Liver (tissue), 9 donors: ENCODE measurements around the gene DOCK1. TPM values are rescaled to one million over a fixed set of nuclear protein-coding genes. Genes with fewer than 3 reads are reported as not detected.

Experiments used
- DNase-seq: peaks from one replicate; pipeline ENCODE4 v3.0.0-alpha.2; 2017; ENCODE audit warnings: low spot score
- H3K27ac ChIP-seq, 2 donors: one replicate each; pipeline ENCODE4 v1.7.0; 2013; ENCODE audit warnings: inconsistent platforms in 2 of 2, low read length in 2 of 2, control low read depth in 1 of 2, low read depth in 1 of 2, mild to moderate bottlenecking in 1 of 2
- H3K27me3 ChIP-seq, 4 donors: one replicate each; pipeline versions ENCODE4 v1.6.1 to v1.7.0; 2013; ENCODE audit warnings: low read length in 3 of 4, inconsistent platforms in 1 of 4, mild to moderate bottlenecking in 1 of 4, moderate library complexity in 1 of 4; ENCODE audit not compliant: control insufficient read depth in 4 of 4, insufficient read depth in 4 of 4
- H3K36me3 ChIP-seq, 4 donors: one replicate each; pipeline versions ENCODE4 v1.6.1 to v1.7.0; 2013; ENCODE audit warnings: low read length in 3 of 4, mild to moderate bottlenecking in 3 of 4, low read depth in 1 of 4, moderate library complexity in 1 of 4; ENCODE audit not compliant: control insufficient read depth in 4 of 4, insufficient read depth in 3 of 4
- H3K4me1 ChIP-seq, 4 donors: one replicate each; pipeline versions ENCODE4 v1.6.1 to v1.7.0; 2013; ENCODE audit warnings: low read length in 3 of 4, mild to moderate bottlenecking in 3 of 4, moderate library complexity in 1 of 4; ENCODE audit not compliant: control insufficient read depth in 4 of 4, insufficient read depth in 4 of 4
- H3K4me3 ChIP-seq, 3 donors: one replicate each; pipeline versions ENCODE4 v1.6.1 to v1.7.0; 2013; ENCODE audit warnings: low read length in 3 of 3, control low read depth in 1 of 3, low read depth in 1 of 3, mild to moderate bottlenecking in 1 of 3
- H3K9ac ChIP-seq, 2 donors: one replicate each; pipeline ENCODE4 v1.7.0; 2013; ENCODE audit warnings: low read length in 2 of 2, mild to moderate bottlenecking in 2 of 2, moderate library complexity in 2 of 2, control low read depth in 1 of 2, low read depth in 1 of 2
- H3K9me3 ChIP-seq, 4 donors: one replicate each; pipeline versions ENCODE4 v1.6.1 to v1.7.0; 2013; ENCODE audit warnings: low read length in 3 of 4; ENCODE audit not compliant: control insufficient read depth in 4 of 4
- ATF3 ChIP-seq: IDR thresholded peaks from 2 replicates; pipeline ENCODE4 v1.6.1; 2016; ENCODE audit warnings: antibody characterized with exemption
- CTCF ChIP-seq: fragments of 150-350 bp; IDR thresholded peaks from 2 replicates; pipeline ENCODE4 v1.5.1; 2017; ENCODE audit warnings: improper control_type of control experiment, low read depth, low read length; ENCODE audit not compliant: missing input control
- EGR1 ChIP-seq, 2 donors: IDR thresholded peaks; 2 replicates each; pipeline ENCODE4 v1.6.1; 2016 to 2018; ENCODE audit warnings: antibody characterized with exemption in 2 of 2, low read depth in 2 of 2
- FOXA1 ChIP-seq: IDR thresholded peaks from 2 replicates; pipeline ENCODE4 v1.6.1; 2016; ENCODE audit warnings: antibody characterized with exemption
- FOXA2 ChIP-seq: IDR thresholded peaks from 2 replicates; pipeline ENCODE4 v1.6.1; 2016; ENCODE audit warnings: antibody characterized with exemption
- GABPA ChIP-seq, 2 donors: IDR thresholded peaks in 1 of 2; conservative IDR thresholded peaks in 1 of 2; 2 replicates each; pipeline ENCODE4 v1.6.1; 2016; ENCODE audit warnings: antibody characterized with exemption in 2 of 2, mild to moderate bottlenecking in 1 of 2, moderate library complexity in 1 of 2
- HNF4A ChIP-seq, 2 donors: conservative IDR thresholded peaks; 2 replicates each; pipeline ENCODE4 v1.6.1; 2016; ENCODE audit warnings: antibody characterized with exemption in 2 of 2, mild to moderate bottlenecking in 2 of 2
- HNF4G ChIP-seq: IDR thresholded peaks from 2 replicates; pipeline ENCODE4 v1.6.1; 2016; ENCODE audit warnings: antibody characterized with exemption
- JUND ChIP-seq, 2 donors: IDR thresholded peaks; 2 replicates each; pipeline ENCODE4 v1.6.1; 2016; ENCODE audit warnings: antibody characterized with exemption in 2 of 2
- NR2F2 ChIP-seq: IDR thresholded peaks from 2 replicates; pipeline ENCODE4 v1.6.1; 2016; ENCODE audit warnings: antibody characterized with exemption
- RAD21 ChIP-seq, 2 donors: IDR thresholded peaks; 2 replicates each; pipeline ENCODE4 v1.6.1; 2016; ENCODE audit warnings: antibody characterized with exemption in 2 of 2, mild to moderate bottlenecking in 2 of 2
- RXRA ChIP-seq, 2 donors: IDR thresholded peaks; 2 replicates each; pipeline ENCODE4 v1.6.1; 2017 to 2018; ENCODE audit warnings: antibody characterized with exemption in 2 of 2, mild to moderate bottlenecking in 1 of 2
- SP1 ChIP-seq: IDR thresholded peaks from 2 replicates; pipeline ENCODE4 v1.6.1; 2018; ENCODE audit warnings: antibody characterized with exemption, mild to moderate bottlenecking
- TAF1 ChIP-seq: conservative IDR thresholded peaks from 2 replicates; pipeline ENCODE4 v1.6.1; 2016; ENCODE audit warnings: antibody characterized with exemption, mild to moderate bottlenecking
- YY1 ChIP-seq: IDR thresholded peaks from 2 replicates; pipeline ENCODE4 v1.6.1; 2016; ENCODE audit warnings: antibody characterized with exemption, mild to moderate bottlenecking
- ZBTB33 ChIP-seq: IDR thresholded peaks from 2 replicates; pipeline ENCODE4 v1.6.1; 2016; ENCODE audit warnings: antibody characterized with exemption
- WGBS: extraction: QIAGEN DNeasy Blood & Tissue Kit; methylation state at CpG from one replicate; pipeline ENCODE4 v1.1.7; 2013; 5-methylcytosine and 5-hydroxymethylcytosine counted together
- polyA plus RNA-seq, 2 donors: library from polyadenylated mRNA; stranded (reverse) in 1 of 2; unstranded in 1 of 2; fragments of 200-250 nt in 1 of 2; fragments of >200 nt in 1 of 2; fragmentation: Nextera tagmentation in 1 of 2; extraction: Ambion mirVana in 1 of 2; gene quantifications; one replicate each; pipeline versions ENCODE4 v1.2.1 to v1.2.3, GENCODE V29; 2013 to 2015
- total RNA-seq, 2 donors: library from RNA; depleted of rRNA; stranded (reverse); fragments of >200 nt; gene quantifications; one replicate each; pipeline ENCODE4 v1.2.3, GENCODE V29; 2014
- TF ChIP-seq, protein P1 (sequence below): IDR thresholded peaks from 2 replicates; pipeline ENCODE4 v1.6.1; 2016; ENCODE audit warnings: antibody characterized with exemption, mild to moderate bottlenecking
- donor health status: healthy.
- donor health status: healthy.
- donor health status: healthy.
- donor health status: healthy.
- donor health status: healthy.

The DOCK1 gene
- total and polyA plus RNA-seq, 4 donors = 3.8 to 28.8 (median 9.1) TPM

GRCh38 chr10:127119936-127120335 is 214.7 kb downstream of the DOCK1 start:
- H3K4me1 ChIP-seq = no peaks in the 10 kb centered on the region
- no peak for DNase-seq
- H3K36me3 ChIP-seq = peaks cover 0 to 7% (median 2%) of the 10 kb centered on the region in 4 donors
- no peak for TF ChIP-seq ATF3
- TF ChIP-seq RXRA (IDR thresholded peaks at IDR 0.05) = no peak
- no peak for TF ChIP-seq EGR1 (IDR thresholded peaks at IDR 0.05; ENCODE audit: low read depth in 2 of 2)
- TF ChIP-seq GABPA (IDR thresholded peaks at IDR 0.05 in 1 of 2, conservative IDR thresholded peaks at IDR 0.05 in 1 of 2) = no peak
- no peak for TF ChIP-seq SP1
- TF ChIP-seq HNF4A (conservative IDR thresholded peaks at IDR 0.05) = no peak
- TF ChIP-seq YY1 = no peak
- TF ChIP-seq RAD21 (IDR thresholded peaks at IDR 0.05) = no peak
- no peak for TF ChIP-seq TAF1
- TF ChIP-seq ZBTB33 = no peak
- no peak for TF ChIP-seq FOXA2
- TF ChIP-seq CTCF = no peak
- no peak for TF ChIP-seq JUND (IDR thresholded peaks at IDR 0.05)
- no peak overlapping the region for H3K27ac ChIP-seq
- no peaks in the 10 kb centered on the region for H3K9me3 ChIP-seq
- no peak overlapping the region for H3K9ac ChIP-seq
- no peak overlapping the region for H3K4me3 ChIP-seq
- 80% methylated on average over 8 of the region's 8 CpGs for WGBS
- no peaks in the 10 kb centered on the region for H3K27me3 ChIP-seq

DNA sequence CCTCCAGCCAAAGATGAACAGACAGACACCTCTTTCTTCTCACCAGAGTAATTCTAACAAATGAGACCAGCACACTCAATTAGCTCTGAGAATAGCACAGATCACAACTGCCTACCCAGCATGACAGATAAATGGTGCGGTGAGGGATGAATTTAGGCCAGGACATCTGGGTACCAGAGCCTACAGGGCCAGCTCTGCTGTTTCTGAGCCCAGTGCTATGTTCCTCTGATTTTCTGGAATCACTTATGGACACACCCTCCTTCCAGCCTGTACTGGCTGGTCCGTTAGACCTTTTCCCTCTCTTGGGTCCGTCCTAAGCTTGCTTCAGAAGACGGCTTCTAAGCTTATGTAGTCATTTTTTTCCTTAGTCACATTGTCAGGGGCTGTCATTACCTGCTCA is 217.6 kb downstream of the DOCK1 start:
- H3K9me3 ChIP-seq = no peaks in the 10 kb centered on the region
- no peak for TF ChIP-seq ATF3
- no peaks in the 10 kb centered on the region for H3K4me1 ChIP-seq
- peaks cover 0 to 9% (median 5%) of the 10 kb centered on the region in 4 donors for H3K36me3 ChIP-seq
- H3K27me3 ChIP-seq = no peaks in the 10 kb centered on the region
- no peak overlapping the region for H3K4me3 ChIP-seq
- no peak overlapping the region for H3K27ac ChIP-seq
- no peak overlapping the region for H3K9ac ChIP-seq
- DNase-seq = no peak
- 73% methylated on average over 4 of the region's 4 CpGs for WGBS

- DNase-seq = no peak
- H3K9me3 ChIP-seq = no peaks in the 10 kb centered on the region
- peaks cover 0 to 9% (median 6%) of the 10 kb centered on the region in 4 donors for H3K36me3 ChIP-seq
- H3K4me3 ChIP-seq = no peak overlapping the region
- no peaks in the 10 kb centered on the region for H3K4me1 ChIP-seq
- H3K9ac ChIP-seq = no peak overlapping the region
- no peaks in the 10 kb centered on the region for H3K27me3 ChIP-seq
- WGBS = 90% methylated on average over 6 of the region's 6 CpGs
- H3K27ac ChIP-seq = no peak overlapping the region
- TF ChIP-seq GABPA (IDR thresholded peaks at IDR 0.05 in 1 of 2, conservative IDR thresholded peaks at IDR 0.05 in 1 of 2) (no peak), YY1 (no peak), FOXA1 (no peak), FOXA2 (no peak), RXRA (IDR thresholded peaks at IDR 0.05) (no peak), HNF4G (no peak), SP1 (no peak), HNF4A (conservative IDR thresholded peaks at IDR 0.05) (no peak), ATF3 (no peak), RAD21 (IDR thresholded peaks at IDR 0.05) (no peak), EGR1 (IDR thresholded peaks at IDR 0.05; ENCODE audit: low read depth in 2 of 2) (no peak), CTCF (no peak), TAF1 (no peak), NR2F2 (no peak)
- TF ChIP-seq, protein P1, sequence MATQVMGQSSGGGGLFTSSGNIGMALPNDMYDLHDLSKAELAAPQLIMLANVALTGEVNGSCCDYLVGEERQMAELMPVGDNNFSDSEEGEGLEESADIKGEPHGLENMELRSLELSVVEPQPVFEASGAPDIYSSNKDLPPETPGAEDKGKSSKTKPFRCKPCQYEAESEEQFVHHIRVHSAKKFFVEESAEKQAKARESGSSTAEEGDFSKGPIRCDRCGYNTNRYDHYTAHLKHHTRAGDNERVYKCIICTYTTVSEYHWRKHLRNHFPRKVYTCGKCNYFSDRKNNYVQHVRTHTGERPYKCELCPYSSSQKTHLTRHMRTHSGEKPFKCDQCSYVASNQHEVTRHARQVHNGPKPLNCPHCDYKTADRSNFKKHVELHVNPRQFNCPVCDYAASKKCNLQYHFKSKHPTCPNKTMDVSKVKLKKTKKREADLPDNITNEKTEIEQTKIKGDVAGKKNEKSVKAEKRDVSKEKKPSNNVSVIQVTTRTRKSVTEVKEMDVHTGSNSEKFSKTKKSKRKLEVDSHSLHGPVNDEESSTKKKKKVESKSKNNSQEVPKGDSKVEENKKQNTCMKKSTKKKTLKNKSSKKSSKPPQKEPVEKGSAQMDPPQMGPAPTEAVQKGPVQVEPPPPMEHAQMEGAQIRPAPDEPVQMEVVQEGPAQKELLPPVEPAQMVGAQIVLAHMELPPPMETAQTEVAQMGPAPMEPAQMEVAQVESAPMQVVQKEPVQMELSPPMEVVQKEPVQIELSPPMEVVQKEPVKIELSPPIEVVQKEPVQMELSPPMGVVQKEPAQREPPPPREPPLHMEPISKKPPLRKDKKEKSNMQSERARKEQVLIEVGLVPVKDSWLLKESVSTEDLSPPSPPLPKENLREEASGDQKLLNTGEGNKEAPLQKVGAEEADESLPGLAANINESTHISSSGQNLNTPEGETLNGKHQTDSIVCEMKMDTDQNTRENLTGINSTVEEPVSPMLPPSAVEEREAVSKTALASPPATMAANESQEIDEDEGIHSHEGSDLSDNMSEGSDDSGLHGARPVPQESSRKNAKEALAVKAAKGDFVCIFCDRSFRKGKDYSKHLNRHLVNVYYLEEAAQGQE = no peak
These were observed 218.4 kb downstream of the DOCK1 start for GRCh38 chr10:127123626-127124025.
